Measurements from ENCODE around the gene ROR1. TPM values are rescaled to one million over a fixed set of nuclear protein-coding genes. Genes with fewer than 3 reads are reported as not detected.

The ROR1 gene
- total and polyA plus RNA-seq, 2 of the 4 experiments (the other 2 are of a cell fraction) = 4.4 to 10.0 TPM

DNA sequence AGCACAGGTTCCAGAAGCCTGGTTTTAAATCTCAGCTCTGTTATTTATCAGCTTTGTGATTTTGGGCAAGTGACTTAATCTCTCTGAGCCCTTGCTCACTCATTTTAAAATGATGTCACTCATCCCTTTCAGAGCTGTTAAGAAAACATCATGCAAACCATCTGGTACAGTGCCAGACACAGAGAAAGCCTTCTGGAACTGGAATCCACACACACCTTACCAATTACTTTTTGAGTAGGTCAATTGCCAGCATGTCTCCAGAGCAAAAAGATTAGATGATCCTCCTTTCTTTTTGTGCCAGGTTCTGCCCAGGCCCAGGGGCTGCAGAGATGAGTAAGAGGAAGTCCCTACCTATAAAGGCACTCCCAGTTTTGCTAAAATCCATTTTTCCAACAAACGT lies 61.3 kb downstream of the ROR1 start:
- intact Hi-C loops (cut with micrococcal nuclease) = no loop called here
- DNase-seq = peak; percentile 41

More for the DNA sequence above, 61.3 kb downstream of the ROR1 start:
- H4K20me1 ChIP-seq (ENCODE audit: insufficient read depth, low read length) = 0 out of 2 replicates have a peak, but pooled peaks cover under 1% of the 10 kb centered on the region
- no peak overlapping the region for H2AK5ac ChIP-seq (ENCODE audit: low read depth, low read length)
- BruUV-seq (replicated peaks) = no TSS peak
- H2BK15ac ChIP-seq (ENCODE audit: low read depth, low read length) = no peak overlapping the region
- dilution Hi-C loops (cut with HindIII; ENCODE audit: low sequenced_read_pairs, unreplicated experiment) = no loop called here
- no peaks in the 10 kb centered on the region; the same call in 1 of the 2 replicates for H3K4me1 ChIP-seq (ENCODE audit: control insufficient read depth, insufficient read depth, low read length)
- in situ Hi-C loops (cut with MboI; ENCODE audit: low sequenced_read_pairs) = no loop called here
- H3K79me1 ChIP-seq (ENCODE audit: low read depth in 1 of 2, low read length in 2 of 2) = no peaks in the 10 kb centered on the region
- H3K18ac ChIP-seq (ENCODE audit: low read depth, low read length) = no peak overlapping the region
- H4K91ac ChIP-seq (ENCODE audit: insufficient read depth, low read depth, low read length) = no peak overlapping the region
- H3K14ac ChIP-seq (replicated peaks; ENCODE audit: low read depth, low read length) = no peak overlapping the region
- H3K23ac ChIP-seq (ENCODE audit: low read depth, low read length) = no peak overlapping the region
- no peaks in the 10 kb centered on the region; the same call in 1 of the 2 replicates for H3K9me1 ChIP-seq (ENCODE audit: insufficient read depth, low read length)
- no peaks in the 10 kb centered on the region for H3K36me3 ChIP-seq (ENCODE audit: control insufficient read depth, insufficient read depth, low read length)
- no peak overlapping the region for H3K4me3 ChIP-seq (ENCODE audit: insufficient read depth, low read depth, low read length)
- ATAC-seq (ENCODE audit: low read depth) = no peak
- CTCF ChIA-PET = no interaction called here
- no peak overlapping the region for H3K27ac ChIP-seq (ENCODE audit: insufficient read depth, low read length)
- H2BK5ac ChIP-seq (ENCODE audit: low read depth, low read length, poor library complexity, severe bottlenecking) = no peak overlapping the region
- POLR2A ChIA-PET (ENCODE audit: unreplicated experiment) = no interaction called here
- no peaks in the 10 kb centered on the region for H3K27me3 ChIP-seq (ENCODE audit: control insufficient read depth, insufficient read depth, low read length)
- no peak overlapping the region for H2BK120ac ChIP-seq (ENCODE audit: low read depth, low read length)
- no peak overlapping the region for H3K56ac ChIP-seq (ENCODE audit: extremely low read depth, insufficient read depth, low read length)
- no peaks in the 10 kb centered on the region for H3K9me3 ChIP-seq (ENCODE audit: control insufficient read depth, insufficient read depth, low read length)
- TF ChIP-seq CTCF (conservative IDR thresholded peaks at IDR 0.05; ENCODE audit: low read depth, low read length) = no peak
- TF ChIP-seq CEBPB (IDR thresholded peaks at IDR 0.05; ENCODE audit: low read depth, low read length) = no peak
- TF ChIP-seq RFX5 (IDR thresholded peaks at IDR 0.05; ENCODE audit: low read depth, low read length) = no peak
- TF ChIP-seq CHD1 (IDR thresholded peaks at IDR 0.05; ENCODE audit: low read depth, low read length) = no peak
- TF ChIP-seq MAFK (IDR thresholded peaks at IDR 0.05; ENCODE audit: low read depth, low read length) = no peak
- TF ChIP-seq FOS (IDR thresholded peaks at IDR 0.05; ENCODE audit: low read depth, low read length) = no peak
- no peak for TF ChIP-seq NFE2L2 (IDR thresholded peaks at IDR 0.05; ENCODE audit: low read depth, low read length)
- no peak for TF ChIP-seq MXI1 (IDR thresholded peaks at IDR 0.05; ENCODE audit: borderline replicate concordance, low read depth, low read length)
- no peak for TF ChIP-seq RCOR1 (IDR thresholded peaks at IDR 0.05; ENCODE audit: insufficient replicate concordance, low read length)
- no peak for TF ChIP-seq RAD21 (IDR thresholded peaks at IDR 0.05; ENCODE audit: low read length)
- TF ChIP-seq, protein P1, sequence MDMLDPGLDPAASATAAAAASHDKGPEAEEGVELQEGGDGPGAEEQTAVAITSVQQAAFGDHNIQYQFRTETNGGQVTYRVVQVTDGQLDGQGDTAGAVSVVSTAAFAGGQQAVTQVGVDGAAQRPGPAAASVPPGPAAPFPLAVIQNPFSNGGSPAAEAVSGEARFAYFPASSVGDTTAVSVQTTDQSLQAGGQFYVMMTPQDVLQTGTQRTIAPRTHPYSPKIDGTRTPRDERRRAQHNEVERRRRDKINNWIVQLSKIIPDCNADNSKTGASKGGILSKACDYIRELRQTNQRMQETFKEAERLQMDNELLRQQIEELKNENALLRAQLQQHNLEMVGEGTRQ (IDR thresholded peaks at IDR 0.05; ENCODE audit: low read depth, low read length) = no peak
- no peak overlapping the region for H2AFZ ChIP-seq (replicated peaks; ENCODE audit: low read length, poor library complexity)
- no CpG with 5 or more reads among the region's 1 CpG for whole genome bisulfite sequencing, 2 experiments (ENCODE audit: extremely low coverage in 2 of 2, insufficient read length in 1 of 2)
- no peak overlapping the region for H4K8ac ChIP-seq (ENCODE audit: low read depth in 2 of 2, low read length in 2 of 2)
- H2BK20ac ChIP-seq (ENCODE audit: low read depth, low read length) = no peak overlapping the region
- no peak overlapping the region for H2AK9ac ChIP-seq (replicated peaks; ENCODE audit: low read depth, low read length, poor library complexity)
- H4K5ac ChIP-seq (ENCODE audit: low read depth, low read length) = no peak overlapping the region
- no peak overlapping the region for H3K4me2 ChIP-seq (ENCODE audit: low read depth, low read length)
- H3K4ac ChIP-seq (ENCODE audit: low read depth, low read length) = no peak overlapping the region
- no peak overlapping the region for H3K9ac ChIP-seq (ENCODE audit: low read depth, low read length)
